SK-N-SH treated with all-trans-retinoic acid at 6 μM for 48 hours (cell line): ENCODE results near the gene PKNOX2.

Experiments
- ARNTL ChIP-seq: fragments of 450-650 bp; formaldehyde crosslinking; IDR thresholded peaks from 2 replicates; pipeline ENCODE4 v1.5.0; 2020; ENCODE audit warnings: low read depth, mild to moderate bottlenecking, moderate library complexity, borderline replicate concordance
- BACH2 ChIP-seq: fragments of 250-450 bp; sonication (Bioruptor Pico); IDR thresholded peaks from 2 replicates; pipeline ENCODE4 v1.9.0; 2021; ENCODE audit warnings: mild to moderate bottlenecking, borderline replicate concordance
- CREB5 ChIP-seq: fragments of 250-450 bp; sonication (Bioruptor Pico); IDR thresholded peaks from 2 replicates; pipeline ENCODE4 v1.5.1; 2020; ENCODE audit warnings: low read depth, mild to moderate bottlenecking, moderate library complexity
- PATZ1 ChIP-seq: fragments of 250-450 bp; sonication (Bioruptor Pico); IDR thresholded peaks from 2 replicates; pipeline ENCODE4 v1.8.0; 2020; ENCODE audit warnings: mild to moderate bottlenecking, moderate library complexity, borderline replicate concordance
- RARB ChIP-seq: fragments of 250-450 bp; sonication (Bioruptor Pico); IDR thresholded peaks from 2 replicates; pipeline ENCODE4 v1.8.0; 2021; ENCODE audit warnings: mild to moderate bottlenecking, moderate library complexity
- TCF4 ChIP-seq: fragments of 250-450 bp; sonication (Bioruptor Pico); IDR thresholded peaks from 2 replicates; pipeline ENCODE4 v1.8.0; 2021; ENCODE audit warnings: mild to moderate bottlenecking, moderate library complexity, borderline replicate concordance
- ZC3H10 ChIP-seq: fragments of 250-450 bp; sonication (Bioruptor Pico); IDR thresholded peaks from 2 replicates; pipeline ENCODE4 v1.5.1; 2021; ENCODE audit warnings: mild to moderate bottlenecking, moderate library complexity
- ZNF70 ChIP-seq: fragments of 450-650 bp; formaldehyde crosslinking; IDR thresholded peaks from 2 replicates; pipeline ENCODE4 v1.5.0; 2020; ENCODE audit warnings: mild to moderate bottlenecking, moderate library complexity
- ZNF8 ChIP-seq: fragments of 450-650 bp; formaldehyde crosslinking; IDR thresholded peaks from 2 replicates; pipeline ENCODE4 v1.5.0; 2020; ENCODE audit warnings: mild to moderate bottlenecking, moderate library complexity

- TF ChIP-seq BACH2 (CRISPR knock-in tag) (no peak), ARNTL (CRISPR knock-in tag) (no peak), RARB (CRISPR knock-in tag) (no peak), TCF4 (CRISPR knock-in tag) (no peak), PATZ1 (CRISPR knock-in tag) (no peak), ZNF70 (no peak), CREB5 (no peak), ZNF8 (CRISPR knock-in tag) (no peak), ZC3H10 (CRISPR knock-in tag) (no peak)
Observed at GRCh38 chr11:125224391-125225021, 60.0 kb downstream of the PKNOX2 start.
